Heart left ventricle (tissue), 16 donors: ENCODE results near the gene ITGA2. TPM values are rescaled to one million over a fixed set of nuclear protein-coding genes. Genes with fewer than 3 reads are reported as not detected.
A peak's percentile ranks its signal among the peaks of the same experiment; 100 is the strongest.

ENCODE experiments used
- ATAC-seq, 4 donors: fragments of 200-7000 bp; cut with Tn5 transposase; one replicate each; pipeline ENCODE4 v1.9.1; 2020 to 2022; ENCODE audit warnings: moderate library complexity in 4 of 4, mild to moderate bottlenecking in 3 of 4, moderate number of reproducible peaks in 1 of 4
- DNase-seq, 5 donors: peaks; one replicate each; pipeline ENCODE4 v3.0.0-alpha.2; 2020
- H3K27ac ChIP-seq, 12 donors: fragments of 200-600 bp; sonication (generic) in 4 of 12; one replicate each; pipeline versions ENCODE4 v1.5.0 to v1.8.0; 2016 to 2022; ENCODE audit warnings: mild to moderate bottlenecking in 2 of 12
- H3K27me3 ChIP-seq, 9 donors: fragments of 200-600 bp; sonication (generic) in 2 of 9; one replicate each; pipeline versions ENCODE4 v1.5.1 to v1.8.0; 2016 to 2022; ENCODE audit warnings: mild to moderate bottlenecking in 3 of 9
- H3K36me3 ChIP-seq, 9 donors: fragments of 200-600 bp; sonication (generic) in 2 of 9; one replicate each; pipeline versions ENCODE4 v1.5.0 to v1.8.0; 2018 to 2022; ENCODE audit warnings: mild to moderate bottlenecking in 2 of 9
- H3K4me1 ChIP-seq, 12 donors: fragments of 200-600 bp; sonication (generic) in 4 of 12; one replicate each; pipeline versions ENCODE4 v1.5.0 to v1.8.0; 2016 to 2022; ENCODE audit warnings: mild to moderate bottlenecking in 3 of 12
- H3K4me3 ChIP-seq, 12 donors: fragments of 200-600 bp; sonication (generic) in 4 of 12; one replicate each; pipeline versions ENCODE4 v1.5.0 to v1.8.0; 2017 to 2022; ENCODE audit warnings: mild to moderate bottlenecking in 9 of 12, moderate library complexity in 4 of 12
- H3K9me3 ChIP-seq, 12 donors: fragments of 200-600 bp; sonication (generic) in 4 of 12; one replicate each; pipeline versions ENCODE4 v1.5.0 to v1.8.0; 2016 to 2022; ENCODE audit warnings: mild to moderate bottlenecking in 1 of 12
- POLR2A ChIP-seq, 2 donors: fragments of 450-650 bp; IDR thresholded peaks; one replicate each; pipeline ENCODE4 v1.6.1; 2017; ENCODE audit warnings: antibody characterized with exemption in 2 of 2, mild to moderate bottlenecking in 2 of 2, moderate library complexity in 2 of 2
- WGBS, 4 donors: extraction: QIAGEN DNeasy Blood & Tissue Kit in 2 of 4; methylation state at CpG; one replicate each; pipeline versions ENCODE4 v1.1.5 to v1.1.7; 2013 to 2018; 5-methylcytosine and 5-hydroxymethylcytosine counted together
- intact Hi-C, 10 donors: fragments of 100-400 bp; cut with DNase I; formaldehyde crosslinking; loops; one replicate each; pipeline versions ENCODE4 v1.11.1 to v1.14.2; 2022
- polyA plus RNA-seq, 2 donors: library from polyadenylated mRNA; stranded (reverse); fragments of 200-250 nt; gene quantifications; one replicate each; pipeline ENCODE4 v1.2.3, GENCODE V29; 2013
- total RNA-seq, 9 donors: library from RNA; depleted of rRNA in 2 of 9; stranded (reverse); fragments of >200 nt in 2 of 9; fragmentation: NEBNext Ultra II Directional in 3 of 9; extraction: Animal tissue kit (Norgen Biotek cat#: 25700) in 3 of 9; gene quantifications; one replicate each; pipeline versions ENCODE4 v1.1.0 to v1.2.4, GENCODE V29; 2016 to 2023
- TF ChIP-seq, protein P1 (sequence below), 12 donors: fragments of 200-600 bp; sonication (generic) in 4 of 12; IDR thresholded peaks; one replicate each; pipeline versions ENCODE4 v1.5.0 to v1.8.0; 2018 to 2022; ENCODE audit warnings: antibody characterized with exemption in 12 of 12, mild to moderate bottlenecking in 5 of 12
- donor health status: ischemic (EF 13 %, LVEDD 7.1; RV severe dilation, severe dysfunction).
- donor health status: healthy with polysubstance abuse.
- donor health status: DM: no; HTN: yes; CAD: no.
- donor health status: DM: no; HTN: no; CAD: no.
- donor health status: ischemic (EF 25% LVEDD 6.9; RV normal size, moderate dysfunction).
- donor health status: ischemic (EF 25% LVEDD 5.7; RV mildly dilated, moderate dysfunction).
- donor health status: healthy.
- donor health status: DM: yes; HTN: yes; CAD: no.
- donor health status: ischemic (EF 35%, LVEDD 5.7; RV mildly dilated, moderate dysfunction).
- donor health status: nonischemic (EF 11% LVEDD 7.7; RV severe dilation, severe dysfunction).
- donor health status: DM: yes; HTN: yes; CAD: no.
- donor health status: PGD.
- donor health status: ischemic (EF 29% LVEDD 5.4; RV normal size, mild dysfunction).
- donor health status: nonischemic (EF 23%, LVEDD 6.1; RV moderate dilation, normal function).

The ITGA2 gene
- total and polyA plus RNA-seq, 11 donors, result 0.23 to 10.7 (median 1.00) TPM

- 45 to 66% (median 50%) methylated on average over 2 of the region's 2 CpGs for WGBS, 4 donors
- intact Hi-C loops, result loop anchor here in 1 of 10 donors (10.0 kb wide), 1 partner anchor 47 kb away; the partner anchor contains the start of gene ITGA2
Measured at GRCh38 chr5:53032188-53032587, 43.0 kb downstream of the ITGA2 start.

GRCh38 chr5:53034832-53035231 lies 45.7 kb downstream of the ITGA2 start:
- no peak for DNase-seq
- no peak overlapping the region for H3K4me3 ChIP-seq
- no peaks in the 10 kb centered on the region for H3K9me3 ChIP-seq
- TF ChIP-seq POLR2A (IDR thresholded peaks at IDR 0.05), result no peak
- TF ChIP-seq, protein P1, sequence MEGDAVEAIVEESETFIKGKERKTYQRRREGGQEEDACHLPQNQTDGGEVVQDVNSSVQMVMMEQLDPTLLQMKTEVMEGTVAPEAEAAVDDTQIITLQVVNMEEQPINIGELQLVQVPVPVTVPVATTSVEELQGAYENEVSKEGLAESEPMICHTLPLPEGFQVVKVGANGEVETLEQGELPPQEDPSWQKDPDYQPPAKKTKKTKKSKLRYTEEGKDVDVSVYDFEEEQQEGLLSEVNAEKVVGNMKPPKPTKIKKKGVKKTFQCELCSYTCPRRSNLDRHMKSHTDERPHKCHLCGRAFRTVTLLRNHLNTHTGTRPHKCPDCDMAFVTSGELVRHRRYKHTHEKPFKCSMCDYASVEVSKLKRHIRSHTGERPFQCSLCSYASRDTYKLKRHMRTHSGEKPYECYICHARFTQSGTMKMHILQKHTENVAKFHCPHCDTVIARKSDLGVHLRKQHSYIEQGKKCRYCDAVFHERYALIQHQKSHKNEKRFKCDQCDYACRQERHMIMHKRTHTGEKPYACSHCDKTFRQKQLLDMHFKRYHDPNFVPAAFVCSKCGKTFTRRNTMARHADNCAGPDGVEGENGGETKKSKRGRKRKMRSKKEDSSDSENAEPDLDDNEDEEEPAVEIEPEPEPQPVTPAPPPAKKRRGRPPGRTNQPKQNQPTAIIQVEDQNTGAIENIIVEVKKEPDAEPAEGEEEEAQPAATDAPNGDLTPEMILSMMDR (IDR thresholded peaks at IDR 0.05), result no peak
- no peak for ATAC-seq
- no peaks in the 10 kb centered on the region for H3K27me3 ChIP-seq
- peaks cover 0 to 43% (median 21%) of the 10 kb centered on the region in 12 donors for H3K4me1 ChIP-seq
- H3K36me3 ChIP-seq, result no peaks in the 10 kb centered on the region
- intact Hi-C loops, result loop anchor here in 1 of 10 donors (10.0 kb wide), 1 partner anchor 50 kb away; the partner anchor contains the start of gene ITGA2
- no peak overlapping the region for H3K27ac ChIP-seq

More at GRCh38 chr5:53032188-53032587, 43.0 kb downstream of the ITGA2 start:
- DNase-seq, result no peak
- Histone ChIP-seq H3K36me3 (no peaks in the 10 kb centered on the region), H3K27ac (peak overlapping the region in 2 of 12 donors; percentile 29 to 61), H3K9me3 (no peaks in the 10 kb centered on the region), H3K27me3 (no peaks in the 10 kb centered on the region), H3K4me3 (no peak overlapping the region), H3K4me1 (peaks cover 0 to 36% (median 7%) of the 10 kb centered on the region in 12 donors)
- no peak for ATAC-seq
- TF ChIP-seq POLR2A (IDR thresholded peaks at IDR 0.05), result no peak
- TF ChIP-seq, protein P1 (IDR thresholded peaks at IDR 0.05), result no peak

DNA sequence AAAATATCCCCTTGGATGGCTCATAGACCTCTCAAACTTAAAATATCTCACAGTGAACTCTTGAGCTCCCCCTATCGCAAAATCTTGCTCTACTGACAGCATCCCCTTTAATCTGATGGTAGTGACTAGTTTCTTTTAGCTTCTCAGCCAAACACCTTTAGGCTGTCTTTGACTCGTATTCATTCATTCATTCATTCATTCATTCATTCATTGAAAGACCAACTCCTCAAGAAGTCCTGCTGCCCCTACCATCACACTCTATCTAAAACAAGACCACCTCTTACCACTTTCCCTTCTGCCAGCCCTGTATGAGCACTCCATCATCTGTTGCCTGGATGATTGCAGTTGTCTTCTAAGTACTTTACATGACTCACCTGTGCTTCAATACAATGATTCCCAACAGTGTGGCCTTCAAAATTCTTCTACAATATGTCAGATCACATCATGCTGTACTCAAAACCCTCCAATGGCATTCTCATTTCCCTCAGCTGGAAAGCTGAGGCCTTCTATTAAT lies 46.8 kb downstream of the ITGA2 start:
- no peak overlapping the region for H3K4me3 ChIP-seq
- H3K36me3 ChIP-seq, result no peaks in the 10 kb centered on the region
- 54 to 69% (median 65%) methylated on average over 2 of the region's 2 CpGs for WGBS, 4 donors
- no peak for TF ChIP-seq POLR2A (IDR thresholded peaks at IDR 0.05)
- TF ChIP-seq, protein P1 (IDR thresholded peaks at IDR 0.05), result peak in 4 of 12 donors; percentile 9 to 23 (median 15)
- H3K9me3 ChIP-seq, result no peaks in the 10 kb centered on the region
- ATAC-seq, result no peak
- peaks cover 0 to 44% (median 20%) of the 10 kb centered on the region in 12 donors for H3K4me1 ChIP-seq
- H3K27ac ChIP-seq, result no peak overlapping the region
- intact Hi-C loops, result loop anchor here in 1 of 10 donors (10.0 kb wide), 1 partner anchor 51 kb away; the partner anchor contains the start of gene ITGA2
- no peaks in the 10 kb centered on the region for H3K27me3 ChIP-seq
- DNase-seq, result no peak

DNA sequence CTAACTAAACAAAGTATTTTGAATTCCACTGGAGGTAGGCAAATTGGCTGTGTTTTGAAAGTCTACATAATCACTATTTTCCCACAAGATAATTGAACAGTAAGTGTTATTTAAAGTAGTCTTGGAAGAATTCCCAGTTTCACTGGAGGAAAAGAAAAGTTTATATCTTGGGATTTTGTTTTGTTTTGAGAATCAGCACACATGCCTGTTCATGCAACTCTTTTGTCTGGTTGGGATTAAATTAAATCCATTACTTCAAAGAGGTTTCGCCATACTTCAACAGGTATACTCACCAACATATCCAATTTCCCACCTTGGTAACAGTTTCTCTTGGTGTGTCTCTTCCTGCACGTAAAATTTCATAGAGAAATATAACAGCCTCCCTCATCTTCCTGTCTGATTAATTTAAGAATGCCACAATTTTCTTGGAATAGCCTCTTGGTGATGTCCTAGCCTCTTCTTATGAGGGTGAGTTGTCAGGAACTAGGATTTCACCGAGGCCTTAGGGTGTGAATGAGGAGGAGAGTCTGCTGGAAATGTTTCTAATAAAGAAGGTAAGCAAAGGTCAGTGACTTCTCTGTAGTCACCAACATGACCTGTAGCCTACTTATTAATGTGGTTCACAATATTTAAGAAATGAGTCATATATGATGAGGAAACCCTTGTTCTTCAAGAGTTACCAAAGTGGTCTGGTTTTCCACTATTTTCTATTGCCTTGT lies 48.1 kb downstream of the ITGA2 start:
- Histone ChIP-seq H3K4me1 (peaks cover 0 to 30% (median 15%) of the 10 kb centered on the region in 12 donors), H3K36me3 (no peaks in the 10 kb centered on the region), H3K9me3 (no peaks in the 10 kb centered on the region), H3K27me3 (no peaks in the 10 kb centered on the region), H3K27ac (peak overlapping the region in 3 of 12 donors; percentile 15 to 43 (median 26)), H3K4me3 (no peak overlapping the region)
- no peak for TF ChIP-seq POLR2A (IDR thresholded peaks at IDR 0.05)
- TF ChIP-seq, protein P1 (IDR thresholded peaks at IDR 0.05), result no peak
- ATAC-seq (peak in 2 of 4 donors; percentile 16 to 85), DNase-seq (no peak)
- intact Hi-C loops, result loop anchor here in 1 of 10 donors (10.0 kb wide), 1 partner anchor 52 kb away; the partner anchor contains the start of gene ITGA2
- 59 to 70% (median 68%) methylated on average over 3 of the region's 3 CpGs for WGBS, 4 donors
